Measurements from ENCODE around the gene SLC22A4.
A peak's percentile ranks its signal among the peaks of the same experiment; 100 is the strongest.

Gene SLC22A4

GRCh38 chr5:132293992-132294727, at the start of gene SLC22A4:
Gene SLC22A4 (plus strand): TSS chr5:132294394. CDS start chr5:132294617, 223 bp downstream.
- Histone ChIP-seq H3K9ac (ENCODE audit: low read length) (peak within 1 kb of the TSS; percentile 79), H3K36me3 (ENCODE audit: insufficient read depth, low read length) (no peaks in the 10 kb centered on the region), H3K4me3 (ENCODE audit: low read depth in 1 of 2, low read length in 2 of 2) (peak within 1 kb of the TSS; percentile 58 to 80)

GRCh38 chr5:132245593-132245992, 48.6 kb upstream of the SLC22A4 start:
- Histone ChIP-seq H3K27ac (ENCODE audit: low read depth, low read length) (no peak overlapping the region), H3K9me3 (ENCODE audit: low read length) (peaks cover 5% of the 10 kb centered on the region), H3K9ac (ENCODE audit: low read length) (no peak overlapping the region), H3K4me1 (ENCODE audit: insufficient read depth, low read length) (no peaks in the 10 kb centered on the region), H3K27me3 (ENCODE audit: control insufficient read depth in 1 of 2, insufficient read depth in 2 of 2, low read length in 2 of 2) (no peaks in the 10 kb centered on the region), H3K36me3 (ENCODE audit: insufficient read depth, low read length) (no peaks in the 10 kb centered on the region), H3K4me3 (ENCODE audit: low read depth in 1 of 2, low read length in 2 of 2) (no peak overlapping the region)

More at GRCh38 chr5:132293992-132294727, at the start of gene SLC22A4:
- no peaks in the 10 kb centered on the region for H3K27me3 ChIP-seq (ENCODE audit: control insufficient read depth in 1 of 2, insufficient read depth in 2 of 2, low read length in 2 of 2)
- H3K9me3 ChIP-seq (ENCODE audit: low read length), result no peaks in the 10 kb centered on the region
- peaks cover 22% of the 10 kb centered on the region for H3K4me1 ChIP-seq (ENCODE audit: insufficient read depth, low read length)
- peak within 1 kb of the TSS; percentile 87 for H3K27ac ChIP-seq (ENCODE audit: low read depth, low read length)

- Histone ChIP-seq H3K27me3 (ENCODE audit: control insufficient read depth in 1 of 2, insufficient read depth in 2 of 2, low read length in 2 of 2) (no peaks in the 10 kb centered on the region), H3K36me3 (ENCODE audit: insufficient read depth, low read length) (no peaks in the 10 kb centered on the region), H3K4me1 (ENCODE audit: insufficient read depth, low read length) (no peaks in the 10 kb centered on the region), H3K27ac (ENCODE audit: low read depth, low read length) (no peak overlapping the region), H3K9ac (ENCODE audit: low read length) (no peak overlapping the region), H3K9me3 (ENCODE audit: low read length) (peaks cover 5% of the 10 kb centered on the region), H3K4me3 (ENCODE audit: low read depth in 1 of 2, low read length in 2 of 2) (no peak overlapping the region)
Measured at GRCh38 chr5:132246806-132247205, 47.4 kb upstream of the SLC22A4 start.

DNA sequence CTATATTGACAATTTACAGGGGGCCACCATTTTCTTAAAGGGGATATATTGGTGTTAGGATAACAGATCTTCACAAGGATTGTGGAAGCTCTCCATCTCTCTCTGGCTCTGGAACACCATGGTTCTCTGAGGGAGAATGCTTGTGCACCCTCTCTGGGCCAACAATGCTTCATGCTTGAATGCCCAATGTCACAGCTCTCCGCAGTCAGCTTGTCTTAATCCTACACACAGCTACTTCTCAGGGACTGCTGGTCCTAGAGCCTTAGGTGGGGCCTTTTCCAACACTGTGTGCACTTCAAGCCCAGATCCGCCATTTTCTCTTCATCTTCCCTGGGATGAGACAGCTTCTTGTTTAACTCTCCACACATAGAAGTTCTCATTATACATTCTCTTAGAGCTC, 43.6 kb upstream of the SLC22A4 start:
- no peak overlapping the region for H3K27ac ChIP-seq (ENCODE audit: low read depth, low read length)
- H3K4me1 ChIP-seq (ENCODE audit: insufficient read depth, low read length), result peaks cover 12% of the 10 kb centered on the region
- no peaks in the 10 kb centered on the region for H3K36me3 ChIP-seq (ENCODE audit: insufficient read depth, low read length)
- no peak overlapping the region for H3K9ac ChIP-seq (ENCODE audit: low read length)
- H3K27me3 ChIP-seq (ENCODE audit: control insufficient read depth in 1 of 2, insufficient read depth in 2 of 2, low read length in 2 of 2), result no peaks in the 10 kb centered on the region
- H3K4me3 ChIP-seq (ENCODE audit: low read depth in 1 of 2, low read length in 2 of 2), result no peak overlapping the region
- peaks cover 5% of the 10 kb centered on the region for H3K9me3 ChIP-seq (ENCODE audit: low read length)

GRCh38 chr5:132251220-132251725, 42.9 kb upstream of the SLC22A4 start:
- peaks cover 2% of the 10 kb centered on the region for H3K9me3 ChIP-seq (ENCODE audit: low read length)
- peaks cover 12% of the 10 kb centered on the region for H3K4me1 ChIP-seq (ENCODE audit: insufficient read depth, low read length)
- H3K9ac ChIP-seq (ENCODE audit: low read length), result no peak overlapping the region
- H3K27me3 ChIP-seq (ENCODE audit: control insufficient read depth in 1 of 2, insufficient read depth in 2 of 2, low read length in 2 of 2), result no peaks in the 10 kb centered on the region
- H3K4me3 ChIP-seq (ENCODE audit: low read depth in 1 of 2, low read length in 2 of 2), result no peak overlapping the region
- H3K27ac ChIP-seq (ENCODE audit: low read depth, low read length), result no peak overlapping the region
- no peaks in the 10 kb centered on the region for H3K36me3 ChIP-seq (ENCODE audit: insufficient read depth, low read length)

- no peak overlapping the region for H3K27ac ChIP-seq (ENCODE audit: low read depth, low read length)
- peaks cover 18% of the 10 kb centered on the region for H3K4me1 ChIP-seq (ENCODE audit: insufficient read depth, low read length)
- no peak overlapping the region for H3K4me3 ChIP-seq (ENCODE audit: low read depth in 1 of 2, low read length in 2 of 2)
- no peaks in the 10 kb centered on the region for H3K9me3 ChIP-seq (ENCODE audit: low read length)
- no peaks in the 10 kb centered on the region for H3K36me3 ChIP-seq (ENCODE audit: insufficient read depth, low read length)
- H3K27me3 ChIP-seq (ENCODE audit: control insufficient read depth in 1 of 2, insufficient read depth in 2 of 2, low read length in 2 of 2), result no peaks in the 10 kb centered on the region
- no peak overlapping the region for H3K9ac ChIP-seq (ENCODE audit: low read length)
Measured at GRCh38 chr5:132253008-132253441, 41.2 kb upstream of the SLC22A4 start.

- no peak overlapping the region for H3K27ac ChIP-seq (ENCODE audit: low read depth, low read length)
- H3K4me3 ChIP-seq (ENCODE audit: low read depth in 1 of 2, low read length in 2 of 2), result no peak overlapping the region
- H3K9me3 ChIP-seq (ENCODE audit: low read length), result no peaks in the 10 kb centered on the region
- H3K36me3 ChIP-seq (ENCODE audit: insufficient read depth, low read length), result no peaks in the 10 kb centered on the region
- peaks cover 21% of the 10 kb centered on the region for H3K4me1 ChIP-seq (ENCODE audit: insufficient read depth, low read length)
- H3K27me3 ChIP-seq (ENCODE audit: control insufficient read depth in 1 of 2, insufficient read depth in 2 of 2, low read length in 2 of 2), result no peaks in the 10 kb centered on the region
- H3K9ac ChIP-seq (ENCODE audit: low read length), result no peak overlapping the region
Measured at GRCh38 chr5:132253452-132254320, 40.5 kb upstream of the SLC22A4 start.

- H3K9ac ChIP-seq (ENCODE audit: low read length), result no peak overlapping the region
- no peak overlapping the region for H3K4me3 ChIP-seq (ENCODE audit: low read depth in 1 of 2, low read length in 2 of 2)
- no peaks in the 10 kb centered on the region for H3K9me3 ChIP-seq (ENCODE audit: low read length)
- peaks cover 27% of the 10 kb centered on the region for H3K4me1 ChIP-seq (ENCODE audit: insufficient read depth, low read length)
- H3K36me3 ChIP-seq (ENCODE audit: insufficient read depth, low read length), result no peaks in the 10 kb centered on the region
- H3K27me3 ChIP-seq (ENCODE audit: control insufficient read depth in 1 of 2, insufficient read depth in 2 of 2, low read length in 2 of 2), result no peaks in the 10 kb centered on the region
- peak overlapping the region; percentile 10 for H3K27ac ChIP-seq (ENCODE audit: low read depth, low read length)
Measured at GRCh38 chr5:132254321-132254977, 39.7 kb upstream of the SLC22A4 start.

DNA sequence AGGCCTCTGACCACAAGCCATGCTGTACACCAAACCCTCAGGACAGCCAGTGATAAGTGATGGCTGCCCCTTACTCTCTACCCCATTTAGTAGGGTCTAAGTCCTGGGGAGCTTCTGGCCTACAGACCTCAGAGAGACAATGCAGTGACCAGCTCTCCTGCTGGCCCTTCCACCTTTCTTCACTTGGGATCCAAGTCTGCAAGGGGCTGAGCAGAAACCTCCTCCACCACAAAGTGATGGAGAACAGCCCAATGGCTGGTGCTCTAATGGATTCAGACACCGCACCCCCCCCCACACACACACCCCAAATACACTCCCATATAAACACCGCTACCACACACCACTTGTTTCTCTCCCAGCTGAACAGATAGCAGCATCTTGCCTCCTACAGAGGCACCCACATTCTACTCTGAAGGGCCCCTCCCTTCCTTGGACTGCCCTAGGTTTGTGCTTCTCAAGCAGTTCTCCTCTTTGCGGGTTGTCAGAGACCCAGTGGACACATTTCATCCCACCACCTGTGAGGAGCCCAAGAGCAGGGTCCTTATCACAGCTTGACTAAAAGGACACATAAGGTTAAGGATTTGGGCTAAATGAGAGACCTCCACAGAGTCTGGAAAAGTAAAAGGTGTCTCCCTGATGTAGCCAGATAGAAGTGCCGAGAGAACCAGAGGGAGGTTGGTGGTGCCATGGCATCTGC, 38.0 kb upstream of the SLC22A4 start:
- H3K9ac ChIP-seq (ENCODE audit: low read length), result peak overlapping the region; percentile 59
- peaks cover 10% of the 10 kb centered on the region for H3K36me3 ChIP-seq (ENCODE audit: insufficient read depth, low read length)
- H3K27me3 ChIP-seq (ENCODE audit: control insufficient read depth in 1 of 2, insufficient read depth in 2 of 2, low read length in 2 of 2), result no peaks in the 10 kb centered on the region
- H3K4me3 ChIP-seq (ENCODE audit: low read depth in 1 of 2, low read length in 2 of 2), result no peak overlapping the region
- H3K27ac ChIP-seq (ENCODE audit: low read depth, low read length), result peak overlapping the region; percentile 92
- H3K4me1 ChIP-seq (ENCODE audit: insufficient read depth, low read length), result peaks cover 45% of the 10 kb centered on the region
- no peaks in the 10 kb centered on the region for H3K9me3 ChIP-seq (ENCODE audit: low read length)

- Histone ChIP-seq H3K9ac (ENCODE audit: low read length) (peak overlapping the region; percentile 59), H3K9me3 (ENCODE audit: low read length) (no peaks in the 10 kb centered on the region), H3K36me3 (ENCODE audit: insufficient read depth, low read length) (peaks cover 16% of the 10 kb centered on the region), H3K4me1 (ENCODE audit: insufficient read depth, low read length) (peaks cover 50% of the 10 kb centered on the region), H3K4me3 (ENCODE audit: low read depth in 1 of 2, low read length in 2 of 2) (peak overlapping the region; percentile 37 to 49), H3K27me3 (ENCODE audit: control insufficient read depth in 1 of 2, insufficient read depth in 2 of 2, low read length in 2 of 2) (no peaks in the 10 kb centered on the region), H3K27ac (ENCODE audit: low read depth, low read length) (peak overlapping the region; percentile 92)
Measured at GRCh38 chr5:132256783-132257130, 37.4 kb upstream of the SLC22A4 start.
